Bladder microvascular endothelial cell (primary cell): Measurements from ENCODE around the gene PGBD2. TPM values are rescaled to one million over a fixed set of nuclear protein-coding genes. Genes with fewer than 3 reads are reported as not detected.

Experiments
- total RNA-seq: library from RNA; depleted of rRNA; stranded (reverse); fragments of >200 nt; gene quantifications from 2 replicates; pipeline ENCODE4 v1.2.3, GENCODE V29; 2014

PGBD2 gene, protein sequence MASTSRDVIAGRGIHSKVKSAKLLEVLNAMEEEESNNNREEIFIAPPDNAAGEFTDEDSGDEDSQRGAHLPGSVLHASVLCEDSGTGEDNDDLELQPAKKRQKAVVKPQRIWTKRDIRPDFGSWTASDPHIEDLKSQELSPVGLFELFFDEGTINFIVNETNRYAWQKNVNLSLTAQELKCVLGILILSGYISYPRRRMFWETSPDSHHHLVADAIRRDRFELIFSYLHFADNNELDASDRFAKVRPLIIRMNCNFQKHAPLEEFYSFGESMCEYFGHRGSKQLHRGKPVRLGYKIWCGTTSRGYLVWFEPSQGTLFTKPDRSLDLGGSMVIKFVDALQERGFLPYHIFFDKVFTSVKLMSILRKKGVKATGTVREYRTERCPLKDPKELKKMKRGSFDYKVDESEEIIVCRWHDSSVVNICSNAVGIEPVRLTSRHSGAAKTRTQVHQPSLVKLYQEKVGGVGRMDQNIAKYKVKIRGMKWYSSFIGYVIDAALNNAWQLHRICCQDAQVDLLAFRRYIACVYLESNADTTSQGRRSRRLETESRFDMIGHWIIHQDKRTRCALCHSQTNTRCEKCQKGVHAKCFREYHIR
- 4.4 and 13.7 TPM in 2 replicates for total RNA-seq

DNA sequence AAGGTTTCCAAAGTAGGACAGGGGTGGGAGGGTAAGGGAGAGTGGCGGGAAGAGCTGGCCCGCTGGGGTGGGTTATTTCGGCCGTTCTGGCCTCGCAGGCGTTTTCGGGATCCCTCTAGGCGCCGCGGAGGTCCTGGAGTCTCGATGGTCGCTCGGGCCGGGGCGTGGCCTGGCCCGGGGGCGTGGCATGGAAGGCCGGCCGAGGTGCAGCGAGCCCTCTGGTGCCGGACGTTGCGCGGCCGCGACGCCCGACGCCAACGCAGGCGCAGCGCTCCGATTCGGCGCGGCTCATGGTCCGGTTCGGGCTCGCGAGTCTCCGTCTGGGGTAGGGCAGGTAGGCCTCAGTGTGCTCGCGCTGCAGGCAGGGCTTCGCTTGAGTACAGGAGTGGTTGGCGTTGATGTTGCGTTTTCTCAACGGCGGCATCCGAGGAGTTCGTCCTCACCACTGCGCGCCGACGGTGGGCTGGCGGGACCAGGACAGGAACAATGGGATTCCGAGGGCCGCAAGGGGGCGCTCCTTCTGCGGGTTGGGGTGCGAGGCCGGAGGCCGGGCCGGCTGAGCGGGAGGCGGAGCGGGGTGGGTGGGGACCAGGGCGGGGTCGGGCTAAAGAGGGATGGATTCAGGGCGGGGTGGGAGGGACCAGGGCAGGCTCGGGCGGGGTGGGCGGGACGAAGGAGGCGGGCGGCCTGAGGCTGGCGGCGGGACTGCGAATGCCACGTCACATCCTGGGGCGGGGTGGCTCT lies at the start of gene PGBD2:
PGBD2 (plus strand) TSS at position 227 of the 744 bp plus-strand sequence. CDS start 7,628 bp downstream, outside the sequence.

DNA sequence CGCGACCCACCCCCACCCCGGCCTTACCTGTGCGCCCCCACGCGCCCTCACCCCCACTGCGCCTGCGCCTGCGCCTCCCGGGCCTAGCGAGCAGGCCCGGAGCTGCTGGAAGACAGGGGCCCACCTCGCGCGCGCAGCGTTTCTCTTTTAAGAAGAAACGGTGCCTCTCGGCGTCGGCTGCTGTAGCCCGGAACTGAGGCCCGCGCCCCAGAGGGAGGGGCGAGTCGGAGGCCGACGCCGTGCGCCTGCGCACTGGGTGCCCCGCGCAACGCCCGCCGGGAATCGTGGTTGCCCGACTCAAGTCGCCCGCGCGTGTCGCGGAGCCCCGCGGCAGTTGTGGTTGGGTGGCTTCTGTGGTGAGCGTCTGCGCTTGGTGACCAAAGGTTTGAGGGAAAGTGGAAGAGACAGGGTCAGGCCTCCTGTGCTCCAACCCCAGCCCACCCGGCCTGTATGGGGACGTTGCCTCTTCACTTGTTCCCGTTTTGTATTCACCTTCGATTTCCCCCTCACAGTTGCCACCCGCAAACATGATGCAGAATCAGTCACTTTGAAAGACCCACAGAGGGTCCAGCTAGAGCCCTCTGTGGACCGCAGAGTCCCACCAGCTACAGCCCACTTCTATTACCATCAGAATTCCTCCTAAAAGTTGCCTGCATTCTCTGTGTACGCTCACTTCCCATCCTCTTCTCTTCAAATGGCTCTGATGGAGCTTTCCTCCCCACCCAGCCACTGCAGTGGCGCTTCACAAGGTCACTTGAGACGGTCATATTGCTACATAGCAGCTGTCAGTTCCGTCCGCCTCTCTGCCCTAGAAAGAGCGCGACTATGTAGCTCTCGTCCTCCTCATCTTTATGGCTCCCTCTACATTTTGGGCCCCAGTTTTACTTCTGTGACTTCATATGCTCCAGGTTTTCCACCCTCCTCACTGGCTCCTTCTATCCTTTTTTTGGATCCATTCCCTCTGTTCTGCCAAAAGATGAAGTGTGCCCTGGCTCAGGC lies 46.8 kb upstream of the PGBD2 start, which contains the start of gene ZNF692:
ZNF692 (minus strand) TSS at position 195 of the 999 bp plus-strand sequence. CDS start 776 bp downstream, outside the sequence.

Other genes starting within 250 kb of the PGBD2 start
- gene OR14I1, start 203.5 kb upstream of the PGBD2 start, total RNA-seq, result not detected in 2 replicates
- not detected in 2 replicates for gene LYPD8, start 150.5 kb upstream of the PGBD2 start, total RNA-seq
- 21.5 and 26.3 TPM in 2 replicates for gene SH3BP5L, start 80.3 kb upstream of the PGBD2 start, total RNA-seq
- 13.8 and 18.9 TPM in 2 replicates for gene ZNF672, start 68.0 kb upstream of the PGBD2 start, total RNA-seq
- gene ZNF692, start 47.1 kb upstream of the PGBD2 start, total RNA-seq, result 4.9 and 16.6 TPM in 2 replicates